HFFc6 (cell line): ENCODE measurements around the gene ACACB. TPM values are rescaled to one million over a fixed set of nuclear protein-coding genes. Genes with fewer than 3 reads are reported as not detected.

ENCODE experiments used
- DNase-seq: peaks from one replicate; pipeline ENCODE4 v3.0.0-alpha.2; 2018
- H3K27ac Mint-ChIP-seq: 2 replicates; pipeline ENCODE4 v1.8.0; 2020; ENCODE audit warnings: mild to moderate bottlenecking, mixed read lengths
- H3K27me3 Mint-ChIP-seq: 2 replicates; pipeline ENCODE4 v1.8.0; 2021; ENCODE audit warnings: mild to moderate bottlenecking, moderate library complexity, mixed read lengths; ENCODE audit not compliant: insufficient read depth
- H3K36me3 Mint-ChIP-seq: 2 replicates; pipeline ENCODE4 v1.8.0; 2021; ENCODE audit warnings: low read depth, mixed read lengths
- H3K4me1 Mint-ChIP-seq: 2 replicates; pipeline ENCODE4 v1.8.0; 2020; ENCODE audit warnings: low read depth, mixed read lengths
- H3K4me3 Mint-ChIP-seq: 2 replicates; pipeline ENCODE4 v1.8.0; 2020; ENCODE audit warnings: mild to moderate bottlenecking, moderate library complexity, mixed read lengths
- H3K9me3 Mint-ChIP-seq: 2 replicates; pipeline ENCODE4 v1.8.0; 2020; ENCODE audit warnings: mild to moderate bottlenecking, mixed read lengths
- total RNA-seq, 6 experiments: library from RNA; stranded (reverse); fragmentation: NEBNext Ultra II Directional; extraction: Animal tissue kit (Norgen Biotek cat#: 25700); gene quantifications; 2 replicates in 1 of 6; 3 replicates in 5 of 6; pipeline ENCODE4 v1.2.3, GENCODE V29; 2021
- TF ChIP-seq, protein P1 (sequence below): fragments of 200-600 bp; sonication (generic); IDR thresholded peaks from 2 replicates; pipeline ENCODE4 v1.5.0; 2021; ENCODE audit warnings: antibody characterized with exemption, mild to moderate bottlenecking

The ACACB gene
- total RNA-seq, 6 experiments from 2014 or later, result 1.0 to 2.1 (median 1.3) TPM

DNA sequence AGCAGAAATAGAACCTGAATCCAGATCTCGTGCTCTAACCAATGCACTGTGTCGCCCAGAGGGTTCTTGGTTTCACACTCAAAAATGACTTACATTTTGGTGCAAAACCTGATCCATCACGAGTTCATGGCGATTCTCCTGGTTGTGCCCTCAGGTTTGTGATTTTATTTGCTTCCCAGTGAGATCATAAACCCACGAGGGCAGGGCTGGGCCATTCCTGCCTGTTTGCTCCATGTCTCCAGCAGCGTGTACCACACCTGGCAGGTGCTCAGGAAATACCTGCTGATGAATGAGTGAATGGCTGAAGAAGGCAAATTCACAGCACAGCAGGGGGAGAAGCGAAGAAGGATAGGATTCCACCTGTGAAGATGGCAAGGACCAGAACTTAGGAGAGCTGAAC is 9.4 kb downstream of the ACACB start:
- no peak for DNase-seq
- no peaks in the 10 kb centered on the region for H3K4me1 Mint-ChIP-seq
- H3K27ac Mint-ChIP-seq, result no peak overlapping the region
- no peaks in the 10 kb centered on the region for H3K36me3 Mint-ChIP-seq
- H3K27me3 Mint-ChIP-seq, result peaks cover 11% of the 10 kb centered on the region
- TF ChIP-seq, protein P1, sequence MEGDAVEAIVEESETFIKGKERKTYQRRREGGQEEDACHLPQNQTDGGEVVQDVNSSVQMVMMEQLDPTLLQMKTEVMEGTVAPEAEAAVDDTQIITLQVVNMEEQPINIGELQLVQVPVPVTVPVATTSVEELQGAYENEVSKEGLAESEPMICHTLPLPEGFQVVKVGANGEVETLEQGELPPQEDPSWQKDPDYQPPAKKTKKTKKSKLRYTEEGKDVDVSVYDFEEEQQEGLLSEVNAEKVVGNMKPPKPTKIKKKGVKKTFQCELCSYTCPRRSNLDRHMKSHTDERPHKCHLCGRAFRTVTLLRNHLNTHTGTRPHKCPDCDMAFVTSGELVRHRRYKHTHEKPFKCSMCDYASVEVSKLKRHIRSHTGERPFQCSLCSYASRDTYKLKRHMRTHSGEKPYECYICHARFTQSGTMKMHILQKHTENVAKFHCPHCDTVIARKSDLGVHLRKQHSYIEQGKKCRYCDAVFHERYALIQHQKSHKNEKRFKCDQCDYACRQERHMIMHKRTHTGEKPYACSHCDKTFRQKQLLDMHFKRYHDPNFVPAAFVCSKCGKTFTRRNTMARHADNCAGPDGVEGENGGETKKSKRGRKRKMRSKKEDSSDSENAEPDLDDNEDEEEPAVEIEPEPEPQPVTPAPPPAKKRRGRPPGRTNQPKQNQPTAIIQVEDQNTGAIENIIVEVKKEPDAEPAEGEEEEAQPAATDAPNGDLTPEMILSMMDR, result no peak
- no peaks in the 10 kb centered on the region for H3K9me3 Mint-ChIP-seq
- H3K4me3 Mint-ChIP-seq, result no peak overlapping the region

DNA sequence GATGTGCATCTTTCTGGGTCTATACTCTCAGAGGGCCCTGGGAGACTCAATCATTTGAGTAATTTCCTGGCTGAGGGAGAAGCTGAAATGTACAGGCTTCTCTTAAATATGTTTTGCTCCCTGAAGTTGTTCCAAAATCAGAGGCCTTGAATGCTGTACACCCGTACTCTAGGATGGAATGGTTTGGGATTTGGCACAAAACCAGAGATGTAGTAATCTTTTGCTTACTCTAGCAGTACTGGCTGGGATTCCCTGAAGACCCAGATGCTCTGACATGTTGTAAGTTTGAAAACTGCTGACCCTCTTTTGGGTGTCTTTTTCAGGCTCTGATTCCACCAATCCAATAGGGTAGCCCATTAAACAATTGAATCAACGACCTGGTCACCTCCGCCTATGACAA is 10.4 kb downstream of the ACACB start:
- TF ChIP-seq, protein P1, result no peak
- H3K4me1 Mint-ChIP-seq, result no peaks in the 10 kb centered on the region
- no peak for DNase-seq
- no peaks in the 10 kb centered on the region for H3K36me3 Mint-ChIP-seq
- H3K4me3 Mint-ChIP-seq, result no peak overlapping the region
- H3K27me3 Mint-ChIP-seq, result peaks cover 20% of the 10 kb centered on the region
- no peak overlapping the region for H3K27ac Mint-ChIP-seq
- no peaks in the 10 kb centered on the region for H3K9me3 Mint-ChIP-seq

DNA sequence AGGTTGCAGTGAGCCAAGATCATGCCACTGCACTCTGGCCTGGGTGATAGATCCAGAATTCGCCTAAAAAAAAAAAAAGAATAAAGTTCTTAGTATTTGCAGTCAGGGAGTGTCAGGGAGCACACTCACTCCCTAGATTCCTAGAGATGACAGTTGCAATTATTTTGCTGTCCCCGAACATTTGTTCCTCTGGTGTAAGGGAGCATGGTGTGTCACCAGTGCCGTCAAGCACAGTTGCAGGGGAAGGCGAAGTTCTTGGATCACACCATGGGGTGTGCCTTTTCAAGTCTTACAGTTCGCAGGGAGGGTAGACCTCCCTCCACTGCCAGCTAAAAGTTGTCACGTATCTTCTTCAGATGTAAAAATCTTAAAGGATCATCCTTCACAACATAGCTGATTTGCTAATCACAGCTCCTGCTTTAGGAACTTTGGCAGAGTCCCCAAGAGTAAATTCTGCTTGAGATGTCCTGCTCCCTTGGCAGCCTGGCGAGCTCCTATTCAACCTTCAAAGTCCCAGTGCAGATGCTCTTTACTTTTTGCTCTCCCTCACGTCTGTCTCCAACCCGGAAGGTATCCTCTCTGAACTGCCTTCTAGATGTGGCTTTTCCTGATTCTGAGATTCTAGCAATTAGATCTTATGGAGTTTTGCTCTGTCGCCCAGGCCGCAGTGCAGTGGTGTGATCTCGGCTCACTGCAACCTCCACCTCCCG is 11.3 kb downstream of the ACACB start:
- H3K27ac Mint-ChIP-seq, result no peak overlapping the region
- no peaks in the 10 kb centered on the region for H3K4me1 Mint-ChIP-seq
- H3K36me3 Mint-ChIP-seq, result no peaks in the 10 kb centered on the region
- TF ChIP-seq, protein P1, result no peak
- peaks cover 22% of the 10 kb centered on the region for H3K27me3 Mint-ChIP-seq
- no peak for DNase-seq
- no peaks in the 10 kb centered on the region for H3K9me3 Mint-ChIP-seq
- no peak overlapping the region for H3K4me3 Mint-ChIP-seq

GRCh38 chr12:109130297-109131153 is 14.1 kb downstream of the ACACB start:
- Mint-ChIP-seq H3K27ac (no peak overlapping the region), H3K27me3 (peaks cover 24% of the 10 kb centered on the region), H3K9me3 (no peaks in the 10 kb centered on the region), H3K36me3 (no peaks in the 10 kb centered on the region), H3K4me1 (no peaks in the 10 kb centered on the region), H3K4me3 (no peak overlapping the region)
- TF ChIP-seq, protein P1, result no peak
- no peak for DNase-seq

- no peaks in the 10 kb centered on the region for H3K4me1 Mint-ChIP-seq
- H3K36me3 Mint-ChIP-seq, result no peaks in the 10 kb centered on the region
- H3K27ac Mint-ChIP-seq, result no peak overlapping the region
- no peak overlapping the region for H3K4me3 Mint-ChIP-seq
- DNase-seq, result no peak
- peaks cover 19% of the 10 kb centered on the region for H3K27me3 Mint-ChIP-seq
- TF ChIP-seq, protein P1, result no peak
- no peaks in the 10 kb centered on the region; the same call in 1 of the 2 replicates for H3K9me3 Mint-ChIP-seq
Measured at GRCh38 chr12:109131154-109132050, 15.0 kb downstream of the ACACB start.
